ENCODE data around the gene SLC13A1.

The SLC13A1 gene

GRCh38 chr7:123241809-123242208 is 42.0 kb upstream of the SLC13A1 start:
- Histone ChIP-seq H3K9me3 (ENCODE audit: control insufficient read depth, insufficient read depth, low read depth, low read length) (no peaks in the 10 kb centered on the region), H3K4me1 (ENCODE audit: control insufficient read depth, insufficient read depth, low read length) (no peaks in the 10 kb centered on the region), H3K27ac (ENCODE audit: extremely low read depth, low read depth, low read length) (no peak overlapping the region), H3K36me3 (ENCODE audit: control insufficient read depth in 2 of 2, insufficient read depth in 1 of 2, low read length in 2 of 2) (no peaks in the 10 kb centered on the region), H3K4me3 (ENCODE audit: low read depth, low read length) (no peak overlapping the region)
- ChIA-PET CTCF (interaction anchor here (0.6 kb wide), 1 partner anchor 1044 kb away, joined by 3 read pairs; no protein-coding TSS in a partner anchor), POLR2A (no interaction called here)
- TF ChIP-seq ZNF324 (tag by site-specific recombination; IDR thresholded peaks at IDR 0.05) = no peak
- no peak for TF ChIP-seq ZIC2 (tag by site-specific recombination; IDR thresholded peaks at IDR 0.05)
- no peak for TF ChIP-seq ELK4 (IDR thresholded peaks at IDR 0.05; ENCODE audit: borderline replicate concordance, low read depth, low read length)
- no peak for TF ChIP-seq BCL11A (tag by site-specific recombination; IDR thresholded peaks at IDR 0.05; ENCODE audit: low read depth)
- no peak for TF ChIP-seq ZNF10 (tag by site-specific recombination; IDR thresholded peaks at IDR 0.05)
- no peak for TF ChIP-seq MZF1 (tag by site-specific recombination; IDR thresholded peaks at IDR 0.05; ENCODE audit: borderline replicate concordance)
- TF ChIP-seq ZNF777 (tag by site-specific recombination; IDR thresholded peaks at IDR 0.05; ENCODE audit: borderline replicate concordance) = no peak
- no peak for TF ChIP-seq ZNF549 (tag by site-specific recombination; IDR thresholded peaks at IDR 0.05)
- no peak for TF ChIP-seq ZNF2 (tag by site-specific recombination; IDR thresholded peaks at IDR 0.05)
- no peak for TF ChIP-seq ZBTB1 (tag by site-specific recombination; IDR thresholded peaks at IDR 0.05)
- no peak for TF ChIP-seq ZNF341 (tag by site-specific recombination; IDR thresholded peaks at IDR 0.05; ENCODE audit: low read depth)
- no peak for TF ChIP-seq ZNF148 (tag by site-specific recombination; IDR thresholded peaks at IDR 0.05; ENCODE audit: borderline replicate concordance)
- no peak for TF ChIP-seq SCRT1 (tag by site-specific recombination; IDR thresholded peaks at IDR 0.05; ENCODE audit: borderline replicate concordance)
- no peak for TF ChIP-seq ZNF366 (tag by site-specific recombination; conservative IDR thresholded peaks at IDR 0.05)
- no peak for TF ChIP-seq ZNF692 (tag by site-specific recombination; IDR thresholded peaks at IDR 0.05)

- Histone ChIP-seq H3K9me3 (ENCODE audit: control insufficient read depth, insufficient read depth, low read depth, low read length) (no peaks in the 10 kb centered on the region), H3K4me1 (ENCODE audit: control insufficient read depth, insufficient read depth, low read length) (no peaks in the 10 kb centered on the region; the same call in 1 of the 2 replicates), H3K4me3 (ENCODE audit: low read depth, low read length) (no peak overlapping the region), H3K36me3 (ENCODE audit: control insufficient read depth in 2 of 2, insufficient read depth in 1 of 2, low read length in 2 of 2) (no peaks in the 10 kb centered on the region), H3K27ac (ENCODE audit: extremely low read depth, low read depth, low read length) (no peak overlapping the region)
- CTCF ChIA-PET = interaction anchor here (0.9 to 1.5 kb wide), 3 partner anchors 19 to 136 kb away, joined by 4 to 8 read pairs (median 4); no protein-coding TSS in a partner anchor
- TF ChIP-seq ZNF701 (tag by site-specific recombination; IDR thresholded peaks at IDR 0.05) (no peak), ZNF335 (tag by site-specific recombination; conservative IDR thresholded peaks at IDR 0.05) (0 out of 2 replicates have a peak, but pooled peaks have one; percentile 38), ZNF518A (tag by site-specific recombination; conservative IDR thresholded peaks at IDR 0.05; ENCODE audit: low read depth) (no peak), ZFP69B (tag by site-specific recombination; IDR thresholded peaks at IDR 0.05) (no peak), ZNF266 (tag by site-specific recombination; IDR thresholded peaks at IDR 0.05; ENCODE audit: low read depth) (no peak)
- POLR2A ChIA-PET = no interaction called here
These were observed 31.5 kb upstream of the SLC13A1 start for GRCh38 chr7:123231021-123232000.
